Glutamatergic neuron (in vitro differentiated cells): ENCODE data around the gene FECH. TPM values are rescaled to one million over a fixed set of nuclear protein-coding genes. Genes with fewer than 3 reads are reported as not detected.

Source experiments
- DNase-seq: peaks from one replicate; pipeline ENCODE4 v3.0.0; 2022
- H3K27ac Mint-ChIP-seq: one replicate; pipeline ENCODE4 v1.8.0; 2020; ENCODE audit warnings: mild to moderate bottlenecking, mixed read lengths, inconsistent platforms; ENCODE audit not compliant: unreplicated experiment
- H3K27me3 Mint-ChIP-seq: one replicate; pipeline ENCODE4 v1.8.0; 2020; ENCODE audit warnings: mild to moderate bottlenecking, moderate library complexity, mixed read lengths, inconsistent platforms; ENCODE audit not compliant: unreplicated experiment
- H3K36me3 Mint-ChIP-seq: one replicate; pipeline ENCODE4 v1.8.0; 2020; ENCODE audit warnings: mild to moderate bottlenecking, mixed read lengths, inconsistent platforms; ENCODE audit not compliant: unreplicated experiment
- H3K4me1 Mint-ChIP-seq: one replicate; pipeline ENCODE4 v1.8.0; 2020; ENCODE audit warnings: mild to moderate bottlenecking, low read depth, mixed read lengths, inconsistent platforms; ENCODE audit not compliant: unreplicated experiment
- H3K4me3 Mint-ChIP-seq: one replicate; pipeline ENCODE4 v1.8.0; 2020; ENCODE audit warnings: mild to moderate bottlenecking, mixed read lengths, inconsistent platforms; ENCODE audit not compliant: unreplicated experiment
- H3K9me3 Mint-ChIP-seq: one replicate; pipeline ENCODE4 v1.8.0; 2020; ENCODE audit warnings: mild to moderate bottlenecking, moderate library complexity, mixed read lengths, inconsistent platforms; ENCODE audit not compliant: unreplicated experiment
- CTCF ChIP-seq: fragments of 200-600 bp; sonication (generic); IDR thresholded peaks from one replicate; pipeline ENCODE4 v1.5.0; 2021; ENCODE audit not compliant: partially characterized antibody, unreplicated experiment
- total RNA-seq: library from RNA; stranded (reverse); fragmentation: NEBNext Ultra II Directional; extraction: Animal tissue kit (Norgen Biotek cat#: 25700); gene quantifications from one replicate; pipeline ENCODE4 v1.2.1, GENCODE V29; 2021; ENCODE audit not compliant: unreplicated experiment

The FECH gene
- total RNA-seq, 1 donor from 2014 or later, result 16.5 TPM

- H3K27me3 Mint-ChIP-seq, result peaks cover 10% of the 10 kb centered on the region
- H3K4me1 Mint-ChIP-seq, result peaks cover 8% of the 10 kb centered on the region
- no peaks in the 10 kb centered on the region for H3K9me3 Mint-ChIP-seq
- DNase-seq, result no peak
- no peaks in the 10 kb centered on the region for H3K36me3 Mint-ChIP-seq
- H3K4me3 Mint-ChIP-seq, result peak overlapping the region; percentile 84
- H3K27ac Mint-ChIP-seq, result no peak overlapping the region
- TF ChIP-seq CTCF, result no peak
These were observed 678 bp upstream of the FECH start for GRCh38 chr18:57587098-57587661.

- H3K27ac Mint-ChIP-seq, result no peak overlapping the region
- peaks cover 8% of the 10 kb centered on the region for H3K27me3 Mint-ChIP-seq
- H3K36me3 Mint-ChIP-seq, result no peaks in the 10 kb centered on the region
- H3K4me3 Mint-ChIP-seq, result peak overlapping the region; percentile 85
- no peaks in the 10 kb centered on the region for H3K9me3 Mint-ChIP-seq
- no peak for TF ChIP-seq CTCF
- H3K4me1 Mint-ChIP-seq, result peaks cover 6% of the 10 kb centered on the region
- no peak for DNase-seq
These were observed 649 bp downstream of the FECH start for GRCh38 chr18:57585855-57586250.

GRCh38 chr18:57585421-57585820 is 1.1 kb downstream of the FECH start:
- Mint-ChIP-seq H3K27ac (no peak overlapping the region), H3K4me3 (peak overlapping the region; percentile 85), H3K27me3 (peaks cover 8% of the 10 kb centered on the region), H3K4me1 (peaks cover 6% of the 10 kb centered on the region), H3K36me3 (no peaks in the 10 kb centered on the region), H3K9me3 (no peaks in the 10 kb centered on the region)
- TF ChIP-seq CTCF, result no peak
- no peak for DNase-seq

GRCh38 chr18:57584444-57584843 is 2.1 kb downstream of the FECH start:
- no peak for TF ChIP-seq CTCF
- no peak for DNase-seq
- H3K4me1 Mint-ChIP-seq, result peaks cover 6% of the 10 kb centered on the region
- H3K4me3 Mint-ChIP-seq, result peak overlapping the region; percentile 38
- H3K27me3 Mint-ChIP-seq, result peaks cover 8% of the 10 kb centered on the region
- H3K27ac Mint-ChIP-seq, result no peak overlapping the region
- H3K36me3 Mint-ChIP-seq, result no peaks in the 10 kb centered on the region
- no peaks in the 10 kb centered on the region for H3K9me3 Mint-ChIP-seq

GRCh38 chr18:57583297-57583835 is 3.1 kb downstream of the FECH start:
- H3K4me1 Mint-ChIP-seq, result peaks cover 6% of the 10 kb centered on the region
- no peaks in the 10 kb centered on the region for H3K36me3 Mint-ChIP-seq
- no peak for DNase-seq
- H3K4me3 Mint-ChIP-seq, result no peak overlapping the region
- no peaks in the 10 kb centered on the region for H3K9me3 Mint-ChIP-seq
- peaks cover 8% of the 10 kb centered on the region for H3K27me3 Mint-ChIP-seq
- H3K27ac Mint-ChIP-seq, result no peak overlapping the region
- no peak for TF ChIP-seq CTCF
